IPS-18c (cell line): Measurements from ENCODE around the gene TCERG1.

Experiments
- H3K4me3 ChIP-seq: 2 replicates; pipeline ENCODE4 v1.7.0; 2013; ENCODE audit warnings: low read depth, mild to moderate bottlenecking, low read length, moderate library complexity; ENCODE audit not compliant: insufficient read depth
- H3K9me3 ChIP-seq: one replicate; pipeline ENCODE4 v1.6.1; 2013; ENCODE audit warnings: mild to moderate bottlenecking, low read length, moderate library complexity; ENCODE audit not compliant: control insufficient read depth, insufficient read depth

The TCERG1 gene

DNA sequence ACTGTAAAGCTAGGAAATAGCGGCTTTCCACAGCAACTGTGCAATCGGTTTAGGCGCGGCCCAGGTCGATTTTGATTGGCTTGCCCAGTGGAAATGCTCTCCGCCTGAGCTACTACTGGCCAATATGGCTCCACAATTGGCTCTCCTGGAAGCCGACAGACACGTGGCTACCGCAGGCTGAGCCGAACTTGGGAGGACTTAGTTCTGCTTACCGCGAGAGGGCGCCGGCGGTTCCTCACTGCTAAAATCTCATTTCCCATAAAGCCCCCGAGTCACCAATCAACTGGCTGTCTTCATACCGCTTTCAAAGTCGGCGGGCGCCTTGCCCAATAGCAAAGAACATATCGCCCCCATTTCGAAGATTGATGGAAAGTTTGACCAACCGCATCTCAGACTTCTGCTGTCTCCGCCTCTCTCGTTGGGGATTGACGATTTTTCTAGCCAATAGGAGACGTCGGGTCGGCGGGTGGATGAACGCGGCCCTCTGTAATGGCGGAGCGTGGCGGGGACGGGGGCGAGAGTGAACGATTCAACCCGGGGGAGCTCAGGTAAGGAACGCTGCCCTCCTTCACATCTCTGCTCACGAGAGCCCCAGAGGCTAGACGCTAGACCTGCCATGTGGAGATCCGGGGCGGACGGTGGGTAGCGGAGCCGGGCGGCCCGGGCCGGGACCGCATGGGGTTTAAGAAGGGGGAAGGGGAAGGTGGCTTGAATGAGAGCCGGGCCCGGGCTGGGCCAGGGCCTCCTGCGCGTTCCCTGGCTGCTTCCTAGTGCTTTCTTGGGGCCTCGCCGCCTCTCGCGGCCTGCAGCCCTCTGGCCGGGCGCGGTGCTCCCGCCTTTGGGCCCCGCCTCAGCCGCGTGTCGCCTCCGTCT is at the start of gene TCERG1:
Gene TCERG1, plus strand, starts transcription at position 473 of the 873 bp plus-strand sequence. Its CDS starts 17 bp downstream, at position 490.
- H3K9me3 ChIP-seq, result no peaks in the 10 kb centered on the region
- H3K4me3 ChIP-seq, result peak within 1 kb of the TSS; percentile 99

DNA sequence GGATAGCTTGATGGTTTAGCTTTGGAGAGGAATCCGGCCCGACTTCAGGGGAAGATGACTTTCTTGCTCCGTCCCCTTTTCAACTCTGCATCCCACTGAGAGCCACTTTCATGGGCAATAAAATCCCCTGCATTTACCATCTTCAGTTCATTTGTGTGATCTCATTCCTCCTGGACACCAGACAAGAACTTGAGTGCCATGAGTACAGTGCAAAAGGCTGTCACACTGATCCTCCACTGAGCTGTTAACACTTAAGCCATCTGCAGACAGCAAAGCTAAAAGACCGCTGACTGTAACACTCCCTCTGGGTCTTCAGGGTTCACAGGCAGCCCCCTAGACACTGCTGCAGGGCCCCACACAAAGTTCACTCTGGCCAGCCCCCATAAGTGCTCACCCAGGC is 48.3 kb upstream of the TCERG1 start:
- no peak overlapping the region for H3K4me3 ChIP-seq
- no peaks in the 10 kb centered on the region for H3K9me3 ChIP-seq

DNA sequence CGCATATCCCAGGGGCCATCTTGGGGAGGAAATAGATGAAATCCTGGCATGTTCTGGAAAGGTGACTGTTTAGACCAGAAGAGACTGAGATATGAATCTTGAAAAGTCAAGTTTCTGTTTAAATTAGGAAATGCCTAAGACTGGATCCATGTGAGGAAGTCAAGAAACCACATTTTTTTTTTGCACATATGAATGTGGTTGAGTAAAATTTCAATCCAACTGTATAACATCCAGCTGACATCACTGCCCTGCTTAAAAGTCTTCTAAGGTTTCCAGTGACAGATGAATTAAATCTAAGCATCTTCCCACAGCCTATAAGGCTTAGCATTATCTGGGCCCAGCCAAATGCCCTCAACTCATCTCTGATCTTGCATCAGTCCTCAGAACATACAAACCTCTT is 47.7 kb upstream of the TCERG1 start:
- H3K9me3 ChIP-seq, result no peaks in the 10 kb centered on the region
- H3K4me3 ChIP-seq, result no peak overlapping the region

DNA sequence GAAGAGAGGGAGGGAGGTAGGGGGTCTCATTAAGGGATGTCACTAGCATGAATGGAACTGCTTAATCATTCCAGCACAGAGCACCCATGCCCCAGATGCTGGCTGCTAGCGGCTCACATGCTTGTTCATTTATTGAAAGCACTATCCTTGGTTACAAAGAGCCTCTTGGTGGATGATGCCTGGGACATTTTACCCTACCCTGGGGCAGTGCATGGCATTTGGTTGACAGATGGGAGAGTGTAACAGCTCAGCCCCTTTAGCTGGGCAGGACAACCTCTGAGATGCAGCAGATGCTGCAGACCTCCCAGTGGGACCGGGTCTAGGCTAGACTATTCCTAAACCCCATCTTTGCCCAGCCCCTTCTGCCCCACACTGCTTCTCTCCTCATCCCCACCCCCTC is 46.9 kb upstream of the TCERG1 start:
- Histone ChIP-seq H3K9me3 (no peaks in the 10 kb centered on the region), H3K4me3 (no peak overlapping the region)

GRCh38 chr5:146401021-146401420 is 46.1 kb upstream of the TCERG1 start:
- no peaks in the 10 kb centered on the region for H3K9me3 ChIP-seq

GRCh38 chr5:146402949-146403348 is 44.2 kb upstream of the TCERG1 start:
- no peaks in the 10 kb centered on the region for H3K9me3 ChIP-seq
- no peak overlapping the region for H3K4me3 ChIP-seq

More at GRCh38 chr5:146401021-146401420, 46.1 kb upstream of the TCERG1 start:
- no peak overlapping the region for H3K4me3 ChIP-seq

DNA sequence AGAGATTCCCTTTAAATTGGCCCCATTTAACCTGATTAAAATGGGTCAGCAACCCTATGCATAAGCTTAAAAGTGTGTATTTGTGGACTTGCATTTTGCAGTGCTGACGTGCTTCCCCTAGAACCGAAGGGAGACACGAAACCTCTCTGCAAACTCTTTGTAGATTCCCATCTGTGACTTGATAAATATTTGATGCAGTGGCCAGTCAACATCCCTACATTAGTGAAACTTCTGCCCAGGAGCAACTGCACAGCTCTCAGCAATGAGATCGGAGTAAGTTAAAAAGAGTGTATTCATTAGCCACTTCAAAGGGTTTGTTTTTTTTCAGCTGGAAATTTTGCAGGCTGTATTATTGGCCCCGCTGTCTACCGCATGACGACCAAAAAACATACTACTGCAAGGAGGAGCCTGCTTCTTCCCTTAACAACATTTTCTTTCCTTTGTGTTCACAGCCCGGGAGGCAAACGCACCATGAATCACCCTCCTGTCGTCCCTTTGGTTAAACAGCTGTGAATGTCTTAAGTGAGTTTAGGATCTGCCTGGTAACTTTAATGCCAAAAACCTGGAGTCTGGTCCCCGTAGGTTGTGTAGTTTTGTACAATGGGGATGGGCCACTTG is 38.0 kb upstream of the TCERG1 start:
- Histone ChIP-seq H3K4me3 (no peak overlapping the region), H3K9me3 (no peaks in the 10 kb centered on the region)

DNA sequence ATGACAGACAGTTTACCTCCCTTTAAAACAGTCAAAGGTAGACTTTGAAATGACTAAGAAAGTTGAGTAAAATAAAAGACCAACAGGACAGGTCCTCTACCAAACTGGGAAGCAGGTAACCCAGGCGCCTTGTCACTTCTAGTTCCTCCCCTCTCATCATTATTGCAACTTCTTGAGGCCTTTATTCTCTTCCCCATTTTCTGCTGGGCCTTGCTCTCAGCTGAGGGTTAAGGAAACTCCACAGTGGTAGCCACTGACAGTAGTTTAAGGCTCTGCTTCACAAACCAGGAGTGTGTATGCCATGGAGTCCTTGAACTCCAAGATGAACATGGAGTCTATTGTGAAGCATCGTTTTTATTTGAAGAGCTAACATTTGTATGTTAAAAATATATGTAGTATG is 36.9 kb upstream of the TCERG1 start:
- no peak overlapping the region for H3K4me3 ChIP-seq
- no peaks in the 10 kb centered on the region for H3K9me3 ChIP-seq

GRCh38 chr5:146419696-146420095 is 27.4 kb upstream of the TCERG1 start:
- Histone ChIP-seq H3K9me3 (no peaks in the 10 kb centered on the region), H3K4me3 (no peak overlapping the region)

DNA sequence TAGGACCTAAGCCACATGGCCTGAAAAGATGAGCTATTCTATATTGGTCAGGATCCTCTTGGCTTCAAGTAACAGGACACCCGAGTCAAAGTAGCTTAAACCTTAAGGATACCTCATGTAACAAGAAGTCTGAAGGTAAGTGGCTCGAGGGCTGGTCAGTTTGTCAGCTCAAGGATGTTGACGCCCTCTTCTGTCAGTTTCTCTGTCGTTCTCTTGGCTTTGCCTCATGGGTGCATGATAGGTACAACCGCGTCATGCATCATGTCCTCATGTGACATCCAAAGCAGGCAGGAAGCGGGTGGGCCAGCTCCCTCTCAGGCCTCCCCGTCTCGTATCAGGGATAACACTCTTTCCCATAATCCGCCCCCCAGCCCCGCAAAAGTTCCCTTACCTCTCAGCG is 22.1 kb upstream of the TCERG1 start:
- H3K4me3 ChIP-seq, result no peak overlapping the region
- no peaks in the 10 kb centered on the region for H3K9me3 ChIP-seq

DNA sequence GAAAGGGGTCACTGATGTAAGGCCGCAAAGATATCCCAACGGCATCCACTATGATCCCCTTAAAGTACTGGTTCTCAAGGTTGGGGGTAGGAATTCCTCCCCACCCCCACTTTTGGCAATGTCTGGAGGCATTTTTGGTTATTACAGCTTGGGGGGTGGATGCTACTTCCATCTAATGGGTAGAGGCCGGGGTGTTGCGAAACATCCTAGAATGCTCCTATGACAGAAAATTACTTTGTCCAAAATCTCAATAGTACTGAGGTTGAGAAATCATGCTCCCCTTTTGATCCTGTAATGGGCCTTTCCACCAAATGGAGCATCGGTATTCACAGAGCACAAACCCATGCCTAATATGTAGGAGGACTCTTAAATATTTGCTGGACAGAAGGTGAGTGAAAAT is 20.8 kb upstream of the TCERG1 start:
- Histone ChIP-seq H3K9me3 (no peaks in the 10 kb centered on the region), H3K4me3 (no peak overlapping the region)

- no peaks in the 10 kb centered on the region for H3K9me3 ChIP-seq
- no peak overlapping the region for H3K4me3 ChIP-seq
These were observed 20.1 kb upstream of the TCERG1 start for GRCh38 chr5:146426853-146427618.

DNA sequence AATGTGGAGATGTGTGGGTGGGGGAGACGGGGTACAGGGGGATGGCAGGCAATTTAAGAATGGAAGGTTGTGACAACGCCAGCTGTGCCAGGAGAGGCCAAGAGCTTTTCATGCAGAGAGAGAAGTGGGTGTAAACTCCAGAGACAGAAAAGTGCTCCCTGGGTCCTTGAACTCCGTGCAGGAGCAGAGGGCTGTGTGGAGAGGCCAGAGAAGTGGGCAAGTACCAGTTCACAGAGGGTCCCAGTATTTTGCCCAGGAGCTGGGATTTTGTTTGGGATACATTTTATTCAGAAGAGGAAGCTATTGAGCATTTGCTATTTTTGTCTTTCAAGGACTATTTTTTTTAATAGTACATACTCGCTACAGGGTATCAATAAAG is 19.5 kb upstream of the TCERG1 start:
- H3K9me3 ChIP-seq, result no peaks in the 10 kb centered on the region
- no peak overlapping the region for H3K4me3 ChIP-seq

DNA sequence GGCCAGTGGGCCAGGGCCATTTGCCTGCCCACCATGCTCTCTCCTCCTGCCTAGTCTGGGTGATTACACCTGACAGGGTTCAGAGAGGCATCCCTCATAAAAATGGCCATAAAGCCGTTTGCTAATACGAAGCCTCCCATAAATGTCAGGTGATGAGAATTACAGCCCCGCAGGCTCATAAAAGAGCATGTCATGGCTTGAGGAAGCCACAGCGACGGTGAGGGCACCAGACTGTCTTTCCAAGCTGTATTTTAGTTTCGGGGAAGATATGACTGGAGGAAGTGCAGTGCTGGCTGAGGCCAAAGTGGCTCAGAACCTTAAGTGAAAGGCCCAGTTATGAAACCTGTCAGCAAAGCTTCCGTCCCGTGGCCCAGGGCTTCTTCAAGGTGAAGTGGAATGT is 18.5 kb upstream of the TCERG1 start:
- H3K9me3 ChIP-seq, result no peaks in the 10 kb centered on the region
- no peak overlapping the region for H3K4me3 ChIP-seq

- H3K9me3 ChIP-seq, result no peaks in the 10 kb centered on the region
- H3K4me3 ChIP-seq, result no peak overlapping the region
These were observed 6.8 kb upstream of the TCERG1 start for GRCh38 chr5:146440353-146440752.

DNA sequence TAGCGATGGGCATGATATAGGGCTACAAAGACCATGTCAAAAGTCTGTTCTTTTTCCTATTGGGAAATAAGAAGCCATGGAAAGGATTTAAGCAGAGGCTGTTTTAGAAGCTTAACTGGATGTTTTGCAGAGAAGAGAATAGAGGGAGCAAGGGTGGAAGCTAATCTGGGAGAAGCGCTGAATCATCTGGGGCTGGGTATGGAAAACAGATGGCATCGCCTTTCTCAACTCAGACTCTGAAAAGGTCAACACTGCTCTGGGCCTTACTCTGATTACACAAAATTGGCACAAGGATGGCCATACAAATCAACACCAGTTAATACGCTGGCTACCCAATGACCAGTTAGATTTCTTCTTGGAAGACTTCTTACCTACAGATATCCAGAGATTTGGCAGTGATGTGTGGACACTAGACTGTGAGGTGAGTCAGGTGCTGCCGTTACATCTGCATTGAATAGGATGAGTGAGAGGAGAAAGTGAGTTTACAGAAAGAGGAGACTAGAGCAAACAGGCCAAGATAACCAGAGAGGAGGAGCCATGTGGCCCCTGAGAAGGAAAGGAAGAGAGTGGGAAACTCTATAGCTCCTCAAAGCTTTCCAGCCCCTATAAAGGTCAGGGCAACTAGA is 6.2 kb upstream of the TCERG1 start:
- Histone ChIP-seq H3K9me3 (no peaks in the 10 kb centered on the region), H3K4me3 (no peak overlapping the region)

DNA sequence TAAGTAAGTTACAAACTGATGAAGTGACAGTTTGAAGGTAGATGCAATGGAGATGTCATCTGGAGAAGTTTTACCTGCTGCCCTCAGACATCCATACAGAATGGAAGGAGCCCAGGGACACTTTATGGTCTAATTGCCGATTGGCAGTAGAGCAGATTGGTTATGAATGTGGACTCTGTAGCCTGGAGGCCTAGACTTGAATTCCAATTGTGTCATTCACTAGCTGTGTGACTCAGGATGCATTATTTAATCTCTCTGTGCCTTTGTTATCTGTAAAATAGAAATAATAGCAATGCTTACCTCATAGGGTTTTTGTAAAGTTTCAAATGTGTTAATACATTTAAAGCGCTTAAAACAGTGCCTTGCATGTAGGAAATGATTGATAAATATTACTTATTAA is 5.2 kb upstream of the TCERG1 start:
- Histone ChIP-seq H3K9me3 (no peaks in the 10 kb centered on the region), H3K4me3 (no peak overlapping the region)
